AG09319 (cell line): Measurements from ENCODE around the gene SLC8A3.

Experiments
- DNase-seq: peaks from one replicate; pipeline ENCODE4 v3.0.0-alpha.2; 2010; ENCODE audit warnings: low read depth; ENCODE audit errors: extremely low read depth
- CTCF ChIP-seq: IDR thresholded peaks from 2 replicates; pipeline ENCODE4 v1.5.1; 2011; ENCODE audit warnings: low read depth, mild to moderate bottlenecking, inconsistent platforms, low read length, moderate library complexity

SLC8A3 gene

DNA sequence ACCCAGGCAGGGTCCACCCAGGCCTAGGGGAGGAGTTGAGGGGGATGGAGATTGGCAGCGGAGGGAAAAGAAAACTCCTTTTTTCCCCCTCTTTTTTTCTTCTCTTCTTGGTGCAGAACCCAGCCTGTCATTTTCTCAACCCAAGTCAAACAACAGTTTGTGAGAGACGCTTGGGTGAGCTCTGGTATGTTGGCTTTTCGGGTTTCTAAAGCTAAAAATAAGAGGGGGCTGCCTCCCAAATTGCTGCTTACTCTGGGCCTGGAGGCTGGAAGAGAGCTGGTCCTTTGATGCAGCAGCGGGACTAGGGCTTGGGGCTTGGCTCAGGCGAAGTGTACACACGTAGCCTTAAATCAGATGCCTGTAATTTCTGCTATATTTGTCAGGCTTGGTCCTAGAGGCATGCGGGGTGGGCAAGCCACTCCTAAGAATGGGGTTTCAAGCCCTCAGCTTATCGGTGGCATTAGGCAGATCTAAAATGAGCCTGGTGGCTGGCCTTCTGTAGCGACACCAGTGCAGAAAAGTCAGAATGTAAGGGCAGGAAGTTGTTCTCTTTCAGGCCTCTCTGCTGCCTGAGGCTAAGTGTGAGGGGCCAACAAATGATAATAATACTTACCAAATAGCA is 816 bp upstream of the SLC8A3 start:
- TF ChIP-seq CTCF = no peak
- DNase-seq = no peak

DNA sequence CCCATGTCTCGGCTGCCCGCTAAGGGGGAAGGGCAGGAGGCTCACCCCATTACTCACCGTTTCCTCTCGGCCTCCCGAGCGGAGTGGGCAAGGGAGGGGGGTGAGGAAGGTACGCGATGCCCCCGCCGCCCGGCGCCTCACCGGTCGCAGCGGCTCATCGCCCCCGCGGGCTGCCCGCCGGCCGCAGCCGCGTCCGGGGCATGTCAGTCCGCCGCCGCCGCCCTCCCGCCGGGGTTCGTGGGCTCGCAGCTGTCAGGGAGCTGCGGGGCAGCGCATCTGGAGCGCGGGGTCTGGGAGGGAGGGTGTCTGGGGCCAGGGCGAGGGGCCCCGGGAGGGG is 461 bp downstream of the SLC8A3 start:
- no peak for DNase-seq
- TF ChIP-seq CTCF = no peak

DNA sequence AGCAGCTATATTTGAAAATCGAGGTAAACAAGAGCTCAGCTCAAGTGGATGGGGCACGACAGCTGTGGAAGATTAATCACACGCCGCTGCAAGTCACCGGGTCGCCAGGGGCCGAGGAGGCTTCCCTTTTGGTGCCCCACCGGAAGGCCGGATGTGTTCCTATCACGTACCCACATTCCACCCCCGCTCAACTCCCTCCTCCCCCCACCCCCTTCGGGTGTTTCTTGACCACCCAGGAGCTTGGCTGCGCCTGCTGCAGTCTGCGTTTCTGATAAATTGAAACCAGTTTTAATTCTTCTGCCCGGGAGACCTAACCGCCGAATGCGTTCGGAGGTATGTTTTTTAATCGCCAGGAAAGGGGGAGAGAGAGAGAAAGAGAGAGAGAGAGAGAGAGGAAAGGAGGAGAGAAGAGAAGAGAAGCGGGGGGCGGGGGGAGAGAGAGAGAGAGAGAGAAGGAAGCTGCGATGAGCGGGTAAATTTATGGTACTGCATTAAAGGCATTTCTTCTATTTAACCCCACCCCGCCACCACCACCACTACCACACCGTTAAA is 1.8 kb downstream of the SLC8A3 start:
- no peak for TF ChIP-seq CTCF
- DNase-seq = no peak

DNA sequence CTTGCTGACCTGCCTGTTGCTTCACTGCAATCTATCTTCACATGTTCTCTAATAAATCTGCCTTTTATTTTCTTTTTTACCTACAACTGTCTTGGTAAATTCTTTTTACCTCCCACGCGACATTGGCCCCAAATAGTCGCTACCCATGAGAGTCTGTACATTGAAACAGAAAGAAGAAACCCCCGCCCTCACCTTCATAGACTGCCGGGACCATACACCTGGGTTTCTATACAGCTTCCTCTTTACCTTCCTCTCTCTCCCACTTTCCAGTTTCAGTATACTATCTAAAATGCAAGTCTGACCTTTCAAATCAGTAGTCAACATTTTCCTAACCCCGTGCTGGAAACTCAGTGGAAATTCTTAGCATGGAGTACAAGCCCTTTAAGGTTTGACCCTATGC is 4.8 kb downstream of the SLC8A3 start:
- no peak for DNase-seq
- TF ChIP-seq CTCF = no peak

DNA sequence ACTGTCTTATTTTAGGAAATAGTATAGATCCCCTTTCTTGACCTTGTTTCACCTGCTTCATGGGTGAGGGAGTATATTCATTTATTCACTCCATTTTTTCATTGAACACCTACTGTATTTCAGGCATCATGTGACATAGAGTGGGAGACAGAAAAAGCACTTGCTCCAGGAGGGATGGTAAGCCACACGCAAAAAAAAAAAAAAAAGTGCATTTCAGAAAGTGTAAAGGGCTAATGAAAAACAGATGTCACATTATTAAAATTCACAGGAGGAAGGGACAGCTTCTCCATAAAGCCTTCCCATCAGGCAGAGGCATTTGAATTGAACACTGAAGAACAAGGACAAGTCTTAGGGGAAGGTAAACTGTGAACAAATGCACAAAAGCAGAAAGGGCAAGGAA is 7.5 kb downstream of the SLC8A3 start:
- no peak for DNase-seq
- TF ChIP-seq CTCF = no peak

GRCh38 chr14:70180718-70181117 is 8.0 kb downstream of the SLC8A3 start:
- DNase-seq = no peak
- no peak for TF ChIP-seq CTCF

- no peak for DNase-seq
- TF ChIP-seq CTCF = no peak
Observed at GRCh38 chr14:70177081-70177800, 11.5 kb downstream of the SLC8A3 start.
